K562 (cell line): ENCODE measurements around the gene BMP3. TPM values are rescaled to one million over a fixed set of nuclear protein-coding genes. Genes with fewer than 3 reads are reported as not detected.
A peak's percentile ranks its signal among the peaks of the same experiment; 100 is the strongest.

Source experiments
- ATAC-seq: fragments of 200-7000 bp; cut with Tn5 transposase; 3 replicates; pipeline ENCODE4 v1.9.1; 2020; ENCODE audit warnings: moderate library complexity
- BruUV-seq: library from RNA; stranded (reverse); fragments of 400-500 nt; replicated peaks from 2 replicates; lab custom pipeline; 2021; lab: Mats Ljungman, UMichigan
- CTCF ChIA-PET: fragments of 300-600 bp; formaldehyde crosslinking; extraction: SDS; loops from one replicate; lab custom pipeline; 2021; ENCODE audit warnings: low intra/inter-chr PET ratio; lab: Yijun Ruan, JAX
- POLR2A ChIA-PET: fragments of 300-600, 350-650 bp; sonication (Branson Sonifier 250); formaldehyde crosslinking; extraction: SDS; loops from one replicate; lab custom pipeline; 2021; ENCODE audit warnings: antibody characterized with exemption, inconsistent platforms; lab: Yijun Ruan, JAX
- DNase-seq, 4 experiments: peaks; one replicate each; pipeline versions ENCODE4 v3.0.0 to v3.0.0-alpha.2; 2011 to 2018; ENCODE audit warnings: low spot score in 3 of 4, mixed read lengths in 3 of 4; ENCODE audit errors: extremely low read depth in 1 of 4
- FAIRE-seq: peaks from 2 replicates; lab custom pipeline; 2011; peaks lifted over from hg19 to GRCh38; lab: Jason Lieb, UNC
- H2AFZ ChIP-seq: 2 replicates; pipeline ENCODE4 v1.6.0; 2011; ENCODE audit warnings: low read depth, low read length, control low read depth, inconsistent platforms
- H3K27ac ChIP-seq: fragments of 200-600 bp; 3 replicates; pipeline ENCODE4 v1.8.0; 2011; ENCODE audit warnings: low read depth, mild to moderate bottlenecking, control low read depth, inconsistent platforms, low read length, moderate library complexity, mixed read lengths; ENCODE audit errors: extremely low read depth
- H3K27me3 ChIP-seq, 2 experiments: fragments of 300-600 bp in 1 of 2; 2 replicates in 1 of 2; 3 replicates in 1 of 2; pipeline versions ENCODE4 v1.6.0 to v1.8.0; 2011; ENCODE audit warnings: inconsistent platforms in 2 of 2, low read length in 2 of 2, mild to moderate bottlenecking in 1 of 2, mixed read lengths in 1 of 2, moderate library complexity in 1 of 2; ENCODE audit not compliant: control insufficient read depth in 2 of 2, insufficient read depth in 2 of 2
- H3K36me3 ChIP-seq: fragments of 300-600 bp; 3 replicates; pipeline ENCODE4 v1.8.0; 2011; ENCODE audit warnings: mild to moderate bottlenecking, low read length, inconsistent platforms; ENCODE audit not compliant: control insufficient read depth, insufficient read depth
- H3K4me1 ChIP-seq, 2 experiments: fragments of 200-600 bp in 1 of 2; replicated peaks in 1 of 2; 2 replicates in 1 of 2; 3 replicates in 1 of 2; pipeline versions ENCODE4 v1.5.1 to v1.8.0; 2011; ENCODE audit warnings: inconsistent platforms in 2 of 2, low read length in 2 of 2, mild to moderate bottlenecking in 1 of 2, mixed read lengths in 1 of 2, moderate library complexity in 1 of 2; ENCODE audit not compliant: control insufficient read depth in 2 of 2, insufficient read depth in 2 of 2
- H3K4me2 ChIP-seq: 2 replicates; pipeline ENCODE4 v1.6.1; 2011; ENCODE audit warnings: low read length, control low read depth, inconsistent platforms, mixed read lengths; ENCODE audit not compliant: insufficient read depth
- H3K4me3 ChIP-seq: fragments of 200-600 bp; sonication (generic), shearing (Covaris generic); 2 replicates; pipeline ENCODE4 v1.5.1; 2016; ENCODE audit warnings: control low read depth, inconsistent platforms
- H3K79me2 ChIP-seq: fragments of 200-600 bp; 3 replicates; pipeline ENCODE4 v1.8.0; 2011; ENCODE audit warnings: low read length, inconsistent platforms; ENCODE audit not compliant: control insufficient read depth, insufficient read depth
- H3K9ac ChIP-seq, 2 experiments: 2 replicates each; pipeline versions ENCODE4 v1.6.0 to v1.6.1; 2011; ENCODE audit warnings: low read depth in 2 of 2, low read length in 2 of 2, control low read depth in 1 of 2, inconsistent platforms in 1 of 2, mild to moderate bottlenecking in 1 of 2, mixed read lengths in 1 of 2; ENCODE audit not compliant: insufficient read depth in 1 of 2
- H3K9me1 ChIP-seq: one replicate; pipeline ENCODE4 v1.6.0; 2011; ENCODE audit warnings: inconsistent platforms, mild to moderate bottlenecking, low read length, moderate library complexity; ENCODE audit not compliant: control insufficient read depth, insufficient read depth
- H3K9me3 ChIP-seq: replicated peaks from 2 replicates; pipeline ENCODE4 v1.5.1; 2011; ENCODE audit warnings: low read depth, low read length, inconsistent platforms; ENCODE audit not compliant: control insufficient read depth, insufficient read depth
- H4K20me1 ChIP-seq: replicated peaks from 2 replicates; pipeline ENCODE4 v1.6.1; 2011; ENCODE audit warnings: low read length, inconsistent platforms, mixed read lengths; ENCODE audit not compliant: control insufficient read depth, insufficient read depth
- CTCF ChIP-seq, 3 experiments: IDR thresholded peaks in 2 of 3; conservative IDR thresholded peaks in 1 of 3; 2 replicates each; pipeline ENCODE4 v1.5.1; 2011 to 2012; ENCODE audit warnings: low read length in 3 of 3, mild to moderate bottlenecking in 3 of 3, control low read depth in 2 of 3, improper control_type of control experiment in 1 of 3, inconsistent platforms in 1 of 3, low read depth in 1 of 3, mixed read lengths in 1 of 3, moderate library complexity in 1 of 3; ENCODE audit not compliant: insufficient read depth in 2 of 3
- DEAF1 ChIP-seq: fragments of 450-650 bp; formaldehyde crosslinking; IDR thresholded peaks from 2 replicates; pipeline ENCODE4 v1.4.0; 2020; ENCODE audit warnings: mild to moderate bottlenecking, moderate library complexity
- MYC ChIP-seq, 2 experiments: fragments of 250-450 bp in 1 of 2; sonication (Bioruptor Pico) in 1 of 2; IDR thresholded peaks; 2 replicates each; pipeline versions ENCODE4 v1.5.1 to v1.6.1; 2012 to 2021; ENCODE audit warnings: low read depth in 2 of 2, borderline replicate concordance in 1 of 2, improper control_type of control experiment in 1 of 2, low read length in 1 of 2, mild to moderate bottlenecking in 1 of 2, moderate library complexity in 1 of 2
- SMARCE1 ChIP-seq: fragments of 450-650 bp; IDR thresholded peaks from 2 replicates; pipeline ENCODE4 v1.7.1; 2016; ENCODE audit warnings: mild to moderate bottlenecking
- SP1 ChIP-seq: sonication (generic); formaldehyde crosslinking; IDR thresholded peaks from 2 replicates; pipeline ENCODE4 v1.8.1; 2022; ENCODE audit warnings: mild to moderate bottlenecking, missing genetic modification reagents
- ZKSCAN1 ChIP-seq: fragments of 150-350 bp; IDR thresholded peaks from 2 replicates; pipeline ENCODE4 v1.6.1; 2016; ENCODE audit warnings: low read depth, low read length
- ZNF121 ChIP-seq: sonication (generic); formaldehyde crosslinking; conservative IDR thresholded peaks from 2 replicates; pipeline ENCODE4 v1.8.0; 2022; ENCODE audit warnings: missing genetic modification reagents
- ZNF780A ChIP-seq: fragments of 250-450 bp; sonication (Bioruptor Pico); IDR thresholded peaks from 2 replicates; pipeline ENCODE4 v1.5.0; 2021; ENCODE audit warnings: mild to moderate bottlenecking
- WGBS: fragments of 100-300 bp; shearing (Covaris generic); methylation state at CpG from one replicate; pipeline ENCODE4 v1.1.6; 2016; ENCODE audit warnings: low coverage, mixed read lengths; ENCODE audit not compliant: insufficient coverage; ENCODE audit errors: missing lambda C conversion rate; 5-methylcytosine and 5-hydroxymethylcytosine counted together
- in situ Hi-C: fragments of 300-500 bp; cut with MboI; formaldehyde crosslinking; loops from 4 replicates; pipeline ENCODE4 v1.15.0; 2018; ENCODE audit warnings: inconsistent platforms, mixed read lengths
- intact Hi-C: fragments of 100-400 bp; cut with micrococcal nuclease; formaldehyde crosslinking; loops from 2 replicates; pipeline ENCODE4 v1.14.2; 2022
- polyA plus RNA-seq, 8 experiments: library from polyadenylated mRNA; depleted of rRNA in 4 of 8; stranded (reverse) in 5 of 8; unstranded in 3 of 8; fragments of >200 nt; fragmentation: Nextera tagmentation in 2 of 8; fragmentation: Illumina TruSeq in 1 of 8; extraction: Ambion mirVana in 2 of 8; extraction: Trizol in 1 of 8; gene quantifications; 2 replicates each; pipeline versions ENCODE4 v1.2.1 to v1.2.3, GENCODE V29; 2011 to 2014; ENCODE audit warnings: inconsistent platforms in 1 of 8, missing spikeins in 1 of 8
- total RNA-seq, 7 experiments: library from RNA; depleted of rRNA in 6 of 7; stranded (reverse); fragments of >200 nt in 6 of 7; fragmentation: Illumina TruSeq in 2 of 7; extraction: Trizol in 2 of 7; gene quantifications; 2 replicates each; pipeline versions ENCODE4 v1.2.1 to v1.2.3, GENCODE V29; 2011 to 2021; ENCODE audit warnings: low replicate concordance in 1 of 7

BMP3 gene
- total and polyA plus RNA-seq, 9 of the 15 experiments (the other 6 are each of a cell fraction or from before 2014, with no cell fraction given): 0.01 TPM; not detected in 8

- in situ Hi-C loops: loop anchor here (5.0 kb wide), 1 partner anchor 683 kb away; no protein-coding TSS in a partner anchor
- H4K20me1 ChIP-seq: no peaks in the 10 kb centered on the region
- no peaks in the 10 kb centered on the region for H3K9me3 ChIP-seq
- no peaks in the 10 kb centered on the region for H3K9me1 ChIP-seq
- ChIA-PET CTCF (interaction anchor here (1.2 kb wide), 1 partner anchor 678 kb away, joined by 4 read pairs; no protein-coding TSS in a partner anchor), POLR2A (no interaction called here)
- ATAC-seq: peak; percentile 47; the same call in 1 of the 3 replicates
- H3K27me3 ChIP-seq: no peaks in the 10 kb centered on the region
- 0% methylated on average over 4 of the region's 4 CpGs for WGBS
- no peak overlapping the region for H3K27ac ChIP-seq
- peak; percentile 79 for FAIRE-seq
- DNase-seq: peak; percentile 9 to 31 (median 16)
- no peak overlapping the region for H3K9ac ChIP-seq
- no peaks in the 10 kb centered on the region for H3K4me1 ChIP-seq
- no peak overlapping the region for H2AFZ ChIP-seq
- no TSS peak for BruUV-seq
- H3K4me3 ChIP-seq: no peak overlapping the region
- no peaks in the 10 kb centered on the region for H3K79me2 ChIP-seq
- intact Hi-C loops: loop anchor here (1.0 to 10.0 kb wide), 2 partner anchors 425 to 674 kb away; no protein-coding TSS in a partner anchor
- H3K36me3 ChIP-seq: no peaks in the 10 kb centered on the region
- no peak overlapping the region for H3K4me2 ChIP-seq
- TF ChIP-seq SMARCE1: no peak
- TF ChIP-seq ZKSCAN1: no peak
- TF ChIP-seq SP1 (CRISPR knock-in tag): no peak
- TF ChIP-seq ZNF780A (CRISPR knock-in tag): no peak
- peak; percentile 41 to 84 (median 65); a peak in 5 of 6 replicates for TF ChIP-seq CTCF (IDR thresholded peaks at IDR 0.05 in 2 of 3, conservative IDR thresholded peaks at IDR 0.05 in 1 of 3; ENCODE audit: insufficient read depth in 2 of 3, low read depth in 1 of 3, low read length in 3 of 3)
- no peak for TF ChIP-seq ZNF121 (CRISPR knock-in tag)
- 0 out of 2 replicates have a peak, but pooled peaks have one; percentile 26 for TF ChIP-seq MYC (IDR thresholded peaks at IDR 0.05; ENCODE audit: low read depth, low read length)
- no peak for TF ChIP-seq MYC (CRISPR knock-in tag; IDR thresholded peaks at IDR 0.05; ENCODE audit: borderline replicate concordance, low read depth)
- TF ChIP-seq DEAF1 (CRISPR knock-in tag): peak; percentile 61
These were observed 9.6 kb downstream of the BMP3 start for GRCh38 chr4:81040012-81040659.
